PC-3 (cell line): ENCODE data around the gene CFAP210. TPM values are rescaled to one million over a fixed set of nuclear protein-coding genes. Genes with fewer than 3 reads are reported as not detected.

Experiments
- ATAC-seq: fragments of 200-7000 bp; cut with Tn5 transposase; 2 replicates; pipeline ENCODE4 v1.9.1; 2020; ENCODE audit warnings: mild to moderate bottlenecking, moderate library complexity
- BruUV-seq: library from RNA; stranded (reverse); fragments of 400-500 nt; replicated peaks from 2 replicates; lab custom pipeline; 2021; lab: Mats Ljungman, UMichigan
- CTCF ChIA-PET: fragments of 300-600 bp; sonication (Branson Sonifier 250); formaldehyde crosslinking; loops from one replicate; lab custom pipeline; 2022; ENCODE audit warnings: antibody characterized with exemption; lab: Charles Lee
- POLR2A ChIA-PET: fragments of 300-600 bp; sonication (Branson Sonifier 250); formaldehyde crosslinking; loops from one replicate; lab custom pipeline; 2022; ENCODE audit warnings: antibody characterized with exemption; ENCODE audit not compliant: unreplicated experiment; lab: Charles Lee
- DNase-seq: peaks from one replicate; pipeline ENCODE4 v3.0.0-alpha.2; 2015
- H2AFZ ChIP-seq: fragments of 300-600 bp; sonication (generic); 2 replicates; pipeline ENCODE4 v1.6.0; 2016; ENCODE audit warnings: antibody characterized with exemption, low read length
- H3F3A ChIP-seq: fragments of 300-600 bp; sonication (generic); one replicate; pipeline ENCODE4 v1.6.0; 2017; ENCODE audit warnings: antibody characterized with exemption, low read length, control low read depth, mild to moderate bottlenecking; ENCODE audit not compliant: unreplicated experiment
- H3K27ac ChIP-seq: fragments of 300-600 bp; sonication (generic); 2 replicates; pipeline ENCODE4 v1.5.1; 2016; ENCODE audit warnings: mild to moderate bottlenecking, low read length
- H3K27me3 ChIP-seq: fragments of 300-600 bp; sonication (generic); 2 replicates; pipeline ENCODE4 v1.6.1; 2016; ENCODE audit warnings: low read length, mixed read lengths
- H3K36me3 ChIP-seq: fragments of 300-600 bp; sonication (generic); 2 replicates; pipeline ENCODE4 v1.6.1; 2016; ENCODE audit warnings: low read depth, mixed run types, low read length, mixed read lengths
- H3K4me1 ChIP-seq: fragments of 300-600 bp; sonication (generic); 2 replicates; pipeline ENCODE4 v1.5.1; 2016; ENCODE audit warnings: low read length; ENCODE audit not compliant: insufficient read depth
- H3K4me2 ChIP-seq: fragments of 300-600 bp; sonication (generic); 2 replicates; pipeline ENCODE4 v1.6.0; 2016; ENCODE audit warnings: low read length
- H3K4me3 ChIP-seq: fragments of 300-600 bp; sonication (generic); 2 replicates; pipeline ENCODE4 v1.5.1; 2016; ENCODE audit warnings: mild to moderate bottlenecking, low read length, mixed read lengths
- H3K79me2 ChIP-seq: fragments of 300-600 bp; sonication (generic); 2 replicates; pipeline ENCODE4 v1.6.1; 2017; ENCODE audit warnings: low read length, mixed read lengths
- H3K9ac ChIP-seq: fragments of 300-600 bp; sonication (generic); 2 replicates; pipeline ENCODE4 v1.6.0; 2016; ENCODE audit warnings: mild to moderate bottlenecking, low read length
- H3K9me2 ChIP-seq: fragments of 300-600 bp; sonication (generic); replicated peaks from 2 replicates; pipeline ENCODE4 v1.6.1; 2016; ENCODE audit warnings: mixed run types, low read length, mixed read lengths
- H3K9me3 ChIP-seq: fragments of 300-600 bp; sonication (generic); 2 replicates; pipeline ENCODE4 v1.6.1; 2016; ENCODE audit warnings: low read length, mixed read lengths
- H4K20me1 ChIP-seq: fragments of 300-600 bp; sonication (generic); 2 replicates; pipeline ENCODE4 v1.6.1; 2016; ENCODE audit warnings: low read length, mixed read lengths
- CTCF ChIP-seq: fragments of 300-600 bp; sonication (generic); conservative IDR thresholded peaks from 2 replicates; pipeline ENCODE4 v1.5.1; 2017; ENCODE audit warnings: antibody characterized with exemption, low read depth, mild to moderate bottlenecking, low read length
- EZH2 ChIP-seq: fragments of 300-600 bp; sonication (generic); IDR thresholded peaks from one replicate; pipeline ENCODE4 v1.6.1; 2017; ENCODE audit warnings: antibody characterized with exemption, mild to moderate bottlenecking, low read length; ENCODE audit not compliant: unreplicated experiment
- EZH2phosphoT487 ChIP-seq: fragments of 300-600 bp; sonication (generic); IDR thresholded peaks from 2 replicates; pipeline ENCODE4 v1.6.1; 2018; ENCODE audit warnings: mild to moderate bottlenecking, antibody characterized with exemption, low read length, borderline replicate concordance
- intact Hi-C: fragments of 100-400 bp; cut with micrococcal nuclease; formaldehyde crosslinking; loops from 2 replicates; pipeline ENCODE4 v1.9.0; 2023
- total RNA-seq: library from RNA; depleted of rRNA; stranded (reverse); fragments of >200 nt; gene quantifications from 2 replicates; pipeline ENCODE4 v1.2.3, GENCODE V29; 2014

The CFAP210 gene
- total RNA-seq, 1 experiment from 2014 or later: not detected

GRCh38 chr2:169625781-169626180 lies 68.4 kb downstream of the CFAP210 start:
- Histone ChIP-seq H3K27me3 (no peaks in the 10 kb centered on the region), H3K36me3 (peaks cover 20% of the 10 kb centered on the region)
- CTCF ChIA-PET: no interaction called here

GRCh38 chr2:169623235-169623634 lies 71.0 kb downstream of the CFAP210 start:
- POLR2A ChIA-PET: no interaction called here
- H3K79me2 ChIP-seq: peaks cover 7% of the 10 kb centered on the region; the same call in 1 of the 2 replicates
- CTCF ChIA-PET: no interaction called here

More at GRCh38 chr2:169625781-169626180, 68.4 kb downstream of the CFAP210 start:
- Histone ChIP-seq H4K20me1 (no peaks in the 10 kb centered on the region), H3F3A (no peaks in the 10 kb centered on the region), H2AFZ (no peak overlapping the region), H3K9ac (no peak overlapping the region), H3K4me2 (no peak overlapping the region), H3K79me2 (no peaks in the 10 kb centered on the region), H3K4me3 (no peak overlapping the region), H3K4me1 (no peaks in the 10 kb centered on the region), H3K9me3 (no peaks in the 10 kb centered on the region), H3K27ac (no peak overlapping the region), H3K9me2 (no peaks in the 10 kb centered on the region)
- BruUV-seq: no TSS peak
- TF ChIP-seq CTCF: no peak
- TF ChIP-seq EZH2phosphoT487: no peak
- TF ChIP-seq EZH2: no peak
- intact Hi-C loops: no loop called here
- no peak for ATAC-seq
- no peak for DNase-seq
- POLR2A ChIA-PET: no interaction called here

More at GRCh38 chr2:169623235-169623634, 71.0 kb downstream of the CFAP210 start:
- DNase-seq (no peak), ATAC-seq (no peak)
- BruUV-seq: no TSS peak
- no peaks in the 10 kb centered on the region for H3K9me2 ChIP-seq
- intact Hi-C loops: no loop called here
- no peak overlapping the region for H3K27ac ChIP-seq
- H3K36me3 ChIP-seq: peaks cover 23% of the 10 kb centered on the region
- no peak overlapping the region for H3K9ac ChIP-seq
- no peak overlapping the region for H3K4me2 ChIP-seq
- H3K4me3 ChIP-seq: no peak overlapping the region
- no peaks in the 10 kb centered on the region for H3K4me1 ChIP-seq
- H4K20me1 ChIP-seq: 0 out of 2 replicates have a peak, but pooled peaks cover 4% of the 10 kb centered on the region
- no peaks in the 10 kb centered on the region for H3K9me3 ChIP-seq
- H3F3A ChIP-seq: no peaks in the 10 kb centered on the region
- H2AFZ ChIP-seq: no peak overlapping the region
- H3K27me3 ChIP-seq: no peaks in the 10 kb centered on the region
- TF ChIP-seq EZH2phosphoT487 (no peak), CTCF (no peak), EZH2 (no peak)
